GM12878 (cell line): ENCODE results near the gene OTX2.

ENCODE experiments used
- CHD2 ChIP-seq: IDR thresholded peaks from 2 replicates; pipeline ENCODE4 v1.6.1; 2011; ENCODE audit warnings: low read depth, low read length, improper control_type of control experiment, borderline replicate concordance
- EZH2 ChIP-seq: IDR thresholded peaks from 2 replicates; pipeline ENCODE4 v1.6.1; 2012; ENCODE audit warnings: low read depth, mild to moderate bottlenecking, control low read depth, inconsistent platforms, low read length, borderline replicate concordance; ENCODE audit not compliant: control insufficient read depth
- RFX5 ChIP-seq: IDR thresholded peaks from 2 replicates; pipeline ENCODE4 v1.6.1; 2011; ENCODE audit warnings: low read depth, low read length, improper control_type of control experiment
- TF ChIP-seq, protein P1 (sequence below), 3 experiments: IDR thresholded peaks in 2 of 3; conservative IDR thresholded peaks in 1 of 3; 2 replicates each; pipeline ENCODE4 v1.5.1; 2011; ENCODE audit warnings: low read depth in 3 of 3, low read length in 3 of 3, mild to moderate bottlenecking in 3 of 3, control low read depth in 2 of 3, moderate library complexity in 2 of 3, inconsistent platforms in 1 of 3, mixed read lengths in 1 of 3; ENCODE audit not compliant: control insufficient read depth in 2 of 3, insufficient read depth in 1 of 3; ENCODE audit errors: extremely low read depth in 1 of 3

GRCh38 chr14:56844406-56845002 is 34.2 kb upstream of the OTX2 start:
- TF ChIP-seq, protein P1, sequence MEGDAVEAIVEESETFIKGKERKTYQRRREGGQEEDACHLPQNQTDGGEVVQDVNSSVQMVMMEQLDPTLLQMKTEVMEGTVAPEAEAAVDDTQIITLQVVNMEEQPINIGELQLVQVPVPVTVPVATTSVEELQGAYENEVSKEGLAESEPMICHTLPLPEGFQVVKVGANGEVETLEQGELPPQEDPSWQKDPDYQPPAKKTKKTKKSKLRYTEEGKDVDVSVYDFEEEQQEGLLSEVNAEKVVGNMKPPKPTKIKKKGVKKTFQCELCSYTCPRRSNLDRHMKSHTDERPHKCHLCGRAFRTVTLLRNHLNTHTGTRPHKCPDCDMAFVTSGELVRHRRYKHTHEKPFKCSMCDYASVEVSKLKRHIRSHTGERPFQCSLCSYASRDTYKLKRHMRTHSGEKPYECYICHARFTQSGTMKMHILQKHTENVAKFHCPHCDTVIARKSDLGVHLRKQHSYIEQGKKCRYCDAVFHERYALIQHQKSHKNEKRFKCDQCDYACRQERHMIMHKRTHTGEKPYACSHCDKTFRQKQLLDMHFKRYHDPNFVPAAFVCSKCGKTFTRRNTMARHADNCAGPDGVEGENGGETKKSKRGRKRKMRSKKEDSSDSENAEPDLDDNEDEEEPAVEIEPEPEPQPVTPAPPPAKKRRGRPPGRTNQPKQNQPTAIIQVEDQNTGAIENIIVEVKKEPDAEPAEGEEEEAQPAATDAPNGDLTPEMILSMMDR (IDR thresholded peaks at IDR 0.05 in 2 of 3, conservative IDR thresholded peaks at IDR 0.05 in 1 of 3; ENCODE audit: control insufficient read depth in 2 of 3, extremely low read depth in 1 of 3, insufficient read depth in 1 of 3, low read depth in 3 of 3, low read length in 3 of 3): no peak
- no peak for TF ChIP-seq EZH2
- TF ChIP-seq CHD2: no peak
- TF ChIP-seq RFX5: no peak
